ENCODE results near the gene KANSL1L. TPM values are rescaled to one million over a fixed set of nuclear protein-coding genes. Genes with fewer than 3 reads are reported as not detected.

The KANSL1L gene
- total and polyA plus RNA-seq, 9 of the 15 experiments (the other 6 are each of a cell fraction or from before 2014, with no cell fraction given): 1.3 to 6.7 (median 2.4) TPM

DNA sequence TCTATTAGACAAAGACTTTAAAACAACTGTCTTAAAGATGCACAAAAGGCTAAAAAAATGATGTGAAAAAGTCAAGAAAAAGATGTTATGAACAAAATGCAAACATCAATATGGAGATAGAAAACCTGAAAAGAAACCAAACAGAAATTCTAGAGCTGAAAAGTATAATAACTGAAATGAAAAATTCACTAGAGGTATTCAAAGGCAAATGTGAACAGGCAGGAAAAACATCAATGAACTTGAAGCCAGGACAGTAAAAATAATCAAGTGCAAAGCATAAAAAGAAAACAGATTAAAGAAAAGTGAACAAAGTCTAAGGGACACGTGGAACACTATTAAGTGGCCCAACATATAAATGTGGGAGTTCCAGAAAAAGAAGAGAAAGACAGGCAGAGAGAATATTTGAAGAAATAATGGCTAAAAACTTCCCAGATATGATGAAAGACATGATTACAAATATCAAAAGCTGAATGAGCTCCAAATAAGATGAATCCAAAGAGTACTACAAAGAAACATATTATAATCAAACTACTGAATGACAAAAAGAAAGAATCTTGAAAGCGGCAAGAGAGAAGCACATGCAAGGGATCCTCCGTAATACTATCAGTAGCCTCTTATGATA lies 57.5 kb downstream of the KANSL1L start (continued):
- TF ChIP-seq, protein P1, sequence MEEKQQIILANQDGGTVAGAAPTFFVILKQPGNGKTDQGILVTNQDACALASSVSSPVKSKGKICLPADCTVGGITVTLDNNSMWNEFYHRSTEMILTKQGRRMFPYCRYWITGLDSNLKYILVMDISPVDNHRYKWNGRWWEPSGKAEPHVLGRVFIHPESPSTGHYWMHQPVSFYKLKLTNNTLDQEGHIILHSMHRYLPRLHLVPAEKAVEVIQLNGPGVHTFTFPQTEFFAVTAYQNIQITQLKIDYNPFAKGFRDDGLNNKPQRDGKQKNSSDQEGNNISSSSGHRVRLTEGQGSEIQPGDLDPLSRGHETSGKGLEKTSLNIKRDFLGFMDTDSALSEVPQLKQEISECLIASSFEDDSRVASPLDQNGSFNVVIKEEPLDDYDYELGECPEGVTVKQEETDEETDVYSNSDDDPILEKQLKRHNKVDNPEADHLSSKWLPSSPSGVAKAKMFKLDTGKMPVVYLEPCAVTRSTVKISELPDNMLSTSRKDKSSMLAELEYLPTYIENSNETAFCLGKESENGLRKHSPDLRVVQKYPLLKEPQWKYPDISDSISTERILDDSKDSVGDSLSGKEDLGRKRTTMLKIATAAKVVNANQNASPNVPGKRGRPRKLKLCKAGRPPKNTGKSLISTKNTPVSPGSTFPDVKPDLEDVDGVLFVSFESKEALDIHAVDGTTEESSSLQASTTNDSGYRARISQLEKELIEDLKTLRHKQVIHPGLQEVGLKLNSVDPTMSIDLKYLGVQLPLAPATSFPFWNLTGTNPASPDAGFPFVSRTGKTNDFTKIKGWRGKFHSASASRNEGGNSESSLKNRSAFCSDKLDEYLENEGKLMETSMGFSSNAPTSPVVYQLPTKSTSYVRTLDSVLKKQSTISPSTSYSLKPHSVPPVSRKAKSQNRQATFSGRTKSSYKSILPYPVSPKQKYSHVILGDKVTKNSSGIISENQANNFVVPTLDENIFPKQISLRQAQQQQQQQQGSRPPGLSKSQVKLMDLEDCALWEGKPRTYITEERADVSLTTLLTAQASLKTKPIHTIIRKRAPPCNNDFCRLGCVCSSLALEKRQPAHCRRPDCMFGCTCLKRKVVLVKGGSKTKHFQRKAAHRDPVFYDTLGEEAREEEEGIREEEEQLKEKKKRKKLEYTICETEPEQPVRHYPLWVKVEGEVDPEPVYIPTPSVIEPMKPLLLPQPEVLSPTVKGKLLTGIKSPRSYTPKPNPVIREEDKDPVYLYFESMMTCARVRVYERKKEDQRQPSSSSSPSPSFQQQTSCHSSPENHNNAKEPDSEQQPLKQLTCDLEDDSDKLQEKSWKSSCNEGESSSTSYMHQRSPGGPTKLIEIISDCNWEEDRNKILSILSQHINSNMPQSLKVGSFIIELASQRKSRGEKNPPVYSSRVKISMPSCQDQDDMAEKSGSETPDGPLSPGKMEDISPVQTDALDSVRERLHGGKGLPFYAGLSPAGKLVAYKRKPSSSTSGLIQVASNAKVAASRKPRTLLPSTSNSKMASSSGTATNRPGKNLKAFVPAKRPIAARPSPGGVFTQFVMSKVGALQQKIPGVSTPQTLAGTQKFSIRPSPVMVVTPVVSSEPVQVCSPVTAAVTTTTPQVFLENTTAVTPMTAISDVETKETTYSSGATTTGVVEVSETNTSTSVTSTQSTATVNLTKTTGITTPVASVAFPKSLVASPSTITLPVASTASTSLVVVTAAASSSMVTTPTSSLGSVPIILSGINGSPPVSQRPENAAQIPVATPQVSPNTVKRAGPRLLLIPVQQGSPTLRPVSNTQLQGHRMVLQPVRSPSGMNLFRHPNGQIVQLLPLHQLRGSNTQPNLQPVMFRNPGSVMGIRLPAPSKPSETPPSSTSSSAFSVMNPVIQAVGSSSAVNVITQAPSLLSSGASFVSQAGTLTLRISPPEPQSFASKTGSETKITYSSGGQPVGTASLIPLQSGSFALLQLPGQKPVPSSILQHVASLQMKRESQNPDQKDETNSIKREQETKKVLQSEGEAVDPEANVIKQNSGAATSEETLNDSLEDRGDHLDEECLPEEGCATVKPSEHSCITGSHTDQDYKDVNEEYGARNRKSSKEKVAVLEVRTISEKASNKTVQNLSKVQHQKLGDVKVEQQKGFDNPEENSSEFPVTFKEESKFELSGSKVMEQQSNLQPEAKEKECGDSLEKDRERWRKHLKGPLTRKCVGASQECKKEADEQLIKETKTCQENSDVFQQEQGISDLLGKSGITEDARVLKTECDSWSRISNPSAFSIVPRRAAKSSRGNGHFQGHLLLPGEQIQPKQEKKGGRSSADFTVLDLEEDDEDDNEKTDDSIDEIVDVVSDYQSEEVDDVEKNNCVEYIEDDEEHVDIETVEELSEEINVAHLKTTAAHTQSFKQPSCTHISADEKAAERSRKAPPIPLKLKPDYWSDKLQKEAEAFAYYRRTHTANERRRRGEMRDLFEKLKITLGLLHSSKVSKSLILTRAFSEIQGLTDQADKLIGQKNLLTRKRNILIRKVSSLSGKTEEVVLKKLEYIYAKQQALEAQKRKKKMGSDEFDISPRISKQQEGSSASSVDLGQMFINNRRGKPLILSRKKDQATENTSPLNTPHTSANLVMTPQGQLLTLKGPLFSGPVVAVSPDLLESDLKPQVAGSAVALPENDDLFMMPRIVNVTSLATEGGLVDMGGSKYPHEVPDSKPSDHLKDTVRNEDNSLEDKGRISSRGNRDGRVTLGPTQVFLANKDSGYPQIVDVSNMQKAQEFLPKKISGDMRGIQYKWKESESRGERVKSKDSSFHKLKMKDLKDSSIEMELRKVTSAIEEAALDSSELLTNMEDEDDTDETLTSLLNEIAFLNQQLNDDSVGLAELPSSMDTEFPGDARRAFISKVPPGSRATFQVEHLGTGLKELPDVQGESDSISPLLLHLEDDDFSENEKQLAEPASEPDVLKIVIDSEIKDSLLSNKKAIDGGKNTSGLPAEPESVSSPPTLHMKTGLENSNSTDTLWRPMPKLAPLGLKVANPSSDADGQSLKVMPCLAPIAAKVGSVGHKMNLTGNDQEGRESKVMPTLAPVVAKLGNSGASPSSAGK (IDR thresholded peaks at IDR 0.05): no peak
- TF ChIP-seq RBM17 (IDR thresholded peaks at IDR 0.05; ENCODE audit: borderline replicate concordance, low read depth, low read length): no peak

Data from K562 (cell line).